A673 (cell line): ENCODE data around the gene TSHZ2. TPM values are rescaled to one million over a fixed set of nuclear protein-coding genes. Genes with fewer than 3 reads are reported as not detected.

Source experiments
- BruUV-seq: library from RNA; stranded (reverse); fragments of 400-500 nt; replicated peaks from 2 replicates; lab custom pipeline; 2021; lab: Mats Ljungman, UMichigan
- CTCF ChIA-PET: fragments of 300-600 bp; sonication (Branson Sonifier 250); formaldehyde crosslinking; loops from one replicate; lab custom pipeline; 2022; ENCODE audit warnings: antibody characterized with exemption; lab: Charles Lee
- POLR2A ChIA-PET: fragments of 300-600 bp; sonication (Branson Sonifier 250); formaldehyde crosslinking; loops from one replicate; lab custom pipeline; 2022; ENCODE audit warnings: antibody characterized with exemption; ENCODE audit not compliant: low non-redundant PET; lab: Charles Lee
- DNase-seq: peaks from one replicate; pipeline ENCODE4 v3.0.0-alpha.2; 2015; ENCODE audit warnings: low spot score
- H3K27ac ChIP-seq: fragments of 200-600 bp; sonication (generic); 2 replicates; pipeline ENCODE4 v1.5.1; 2016; ENCODE audit warnings: mixed run types, low read depth, mild to moderate bottlenecking, mixed read lengths, antibody characterized with exemption, low read length; ENCODE audit not compliant: poor library complexity, severe bottlenecking
- H3K27me3 ChIP-seq: fragments of 200-600 bp; sonication (generic); replicated peaks from 2 replicates; pipeline ENCODE4 v1.6.1; 2017; ENCODE audit warnings: mixed run types, low read depth, mild to moderate bottlenecking, mixed read lengths, antibody characterized with exemption, low read length; ENCODE audit not compliant: insufficient read depth, poor library complexity
- H3K36me3 ChIP-seq: fragments of 200-600 bp; sonication (generic); 2 replicates; pipeline ENCODE4 v1.6.1; 2016; ENCODE audit warnings: mixed run types, mild to moderate bottlenecking, mixed read lengths, antibody characterized with exemption, low read length; ENCODE audit not compliant: insufficient read depth, poor library complexity, severe bottlenecking
- H3K4me1 ChIP-seq: fragments of 200-600 bp; sonication (generic); 2 replicates; pipeline ENCODE4 v1.6.1; 2017; ENCODE audit warnings: mixed run types, mild to moderate bottlenecking, mixed read lengths, antibody characterized with exemption, low read length; ENCODE audit not compliant: insufficient read depth, poor library complexity, severe bottlenecking
- H3K4me3 ChIP-seq: fragments of 200-600 bp; sonication (generic); 2 replicates; pipeline ENCODE4 v1.5.1; 2016; ENCODE audit warnings: low read depth, mixed run types, mild to moderate bottlenecking, mixed read lengths, low read length; ENCODE audit not compliant: poor library complexity, severe bottlenecking
- H3K9me3 ChIP-seq: fragments of 200-600 bp; sonication (generic); 2 replicates; pipeline ENCODE4 v1.6.1; 2016; ENCODE audit warnings: mixed run types, low read depth, mild to moderate bottlenecking, mixed read lengths, antibody characterized with exemption, low read length; ENCODE audit not compliant: poor library complexity, severe bottlenecking
- EZH2 ChIP-seq: fragments of 200-600 bp; sonication (generic); IDR thresholded peaks from 2 replicates; pipeline ENCODE4 v1.6.1; 2017; ENCODE audit warnings: borderline replicate concordance, low read depth, mild to moderate bottlenecking, mixed read lengths, antibody characterized with exemption, low read length; ENCODE audit not compliant: poor library complexity, severe bottlenecking
- intact Hi-C: fragments of 100-400 bp; cut with micrococcal nuclease; formaldehyde crosslinking; loops from one replicate; pipeline ENCODE4 v1.10.0; 2022; ENCODE audit not compliant: unreplicated experiment
- total RNA-seq: library from RNA; stranded (reverse); gene quantifications from 2 replicates; pipeline ENCODE4 v1.2.3, GENCODE V29; 2021
- TF ChIP-seq, protein P1 (sequence below): fragments of 300-800, 200-600 bp; sonication (generic); conservative IDR thresholded peaks from 2 replicates; pipeline ENCODE4 v1.5.1; 2017; ENCODE audit warnings: low read depth, mild to moderate bottlenecking, antibody characterized with exemption, low read length, moderate library complexity, mixed read lengths

The TSHZ2 gene
- total RNA-seq, 1 experiment from 2014 or later, result 4.1 TPM

DNA sequence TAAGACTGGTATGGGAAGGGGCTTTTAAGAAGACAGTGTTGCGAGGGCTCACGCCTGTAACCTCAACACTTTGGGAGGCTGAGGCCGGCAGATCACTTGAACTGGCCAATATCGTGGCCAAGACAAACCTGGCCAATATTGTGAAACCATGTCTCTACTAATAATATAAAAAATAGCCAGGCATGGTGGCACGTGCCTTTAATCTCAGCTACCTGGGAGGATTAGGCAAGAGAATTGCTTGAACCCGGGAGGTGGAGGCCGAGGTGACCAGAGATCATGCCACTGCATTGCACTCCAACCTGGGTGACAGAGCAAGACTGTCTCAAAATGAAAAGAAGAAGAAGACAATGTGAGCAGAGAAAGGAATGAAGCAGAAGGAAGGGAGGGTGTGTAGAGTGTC is 242.2 kb downstream of the TSHZ2 start:
- CTCF ChIA-PET, result no interaction called here
- intact Hi-C loops, result no loop called here
- no peak for TF ChIP-seq EZH2
- TF ChIP-seq, protein P1, sequence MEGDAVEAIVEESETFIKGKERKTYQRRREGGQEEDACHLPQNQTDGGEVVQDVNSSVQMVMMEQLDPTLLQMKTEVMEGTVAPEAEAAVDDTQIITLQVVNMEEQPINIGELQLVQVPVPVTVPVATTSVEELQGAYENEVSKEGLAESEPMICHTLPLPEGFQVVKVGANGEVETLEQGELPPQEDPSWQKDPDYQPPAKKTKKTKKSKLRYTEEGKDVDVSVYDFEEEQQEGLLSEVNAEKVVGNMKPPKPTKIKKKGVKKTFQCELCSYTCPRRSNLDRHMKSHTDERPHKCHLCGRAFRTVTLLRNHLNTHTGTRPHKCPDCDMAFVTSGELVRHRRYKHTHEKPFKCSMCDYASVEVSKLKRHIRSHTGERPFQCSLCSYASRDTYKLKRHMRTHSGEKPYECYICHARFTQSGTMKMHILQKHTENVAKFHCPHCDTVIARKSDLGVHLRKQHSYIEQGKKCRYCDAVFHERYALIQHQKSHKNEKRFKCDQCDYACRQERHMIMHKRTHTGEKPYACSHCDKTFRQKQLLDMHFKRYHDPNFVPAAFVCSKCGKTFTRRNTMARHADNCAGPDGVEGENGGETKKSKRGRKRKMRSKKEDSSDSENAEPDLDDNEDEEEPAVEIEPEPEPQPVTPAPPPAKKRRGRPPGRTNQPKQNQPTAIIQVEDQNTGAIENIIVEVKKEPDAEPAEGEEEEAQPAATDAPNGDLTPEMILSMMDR, result no peak
- no peaks in the 10 kb centered on the region for H3K36me3 ChIP-seq
- H3K9me3 ChIP-seq, result no peaks in the 10 kb centered on the region
- no TSS peak for BruUV-seq
- no peaks in the 10 kb centered on the region for H3K27me3 ChIP-seq
- POLR2A ChIA-PET, result no interaction called here
- peaks cover 21% of the 10 kb centered on the region for H3K4me1 ChIP-seq
- H3K27ac ChIP-seq, result no peak overlapping the region
- no peak overlapping the region for H3K4me3 ChIP-seq
- no peak for DNase-seq

GRCh38 chr20:53215166-53215565 is 243.0 kb downstream of the TSHZ2 start:
- Histone ChIP-seq H3K27me3 (no peaks in the 10 kb centered on the region), H3K4me1 (peaks cover 20% of the 10 kb centered on the region), H3K36me3 (no peaks in the 10 kb centered on the region), H3K9me3 (no peaks in the 10 kb centered on the region), H3K27ac (no peak overlapping the region), H3K4me3 (no peak overlapping the region)
- intact Hi-C loops, result loop anchor here (5.0 kb wide), 1 partner anchor 903 kb away; no protein-coding TSS in a partner anchor
- ChIA-PET CTCF (no interaction called here), POLR2A (no interaction called here)
- TF ChIP-seq, protein P1, result no peak
- TF ChIP-seq EZH2, result no peak
- no peak for DNase-seq
- BruUV-seq, result no TSS peak

DNA sequence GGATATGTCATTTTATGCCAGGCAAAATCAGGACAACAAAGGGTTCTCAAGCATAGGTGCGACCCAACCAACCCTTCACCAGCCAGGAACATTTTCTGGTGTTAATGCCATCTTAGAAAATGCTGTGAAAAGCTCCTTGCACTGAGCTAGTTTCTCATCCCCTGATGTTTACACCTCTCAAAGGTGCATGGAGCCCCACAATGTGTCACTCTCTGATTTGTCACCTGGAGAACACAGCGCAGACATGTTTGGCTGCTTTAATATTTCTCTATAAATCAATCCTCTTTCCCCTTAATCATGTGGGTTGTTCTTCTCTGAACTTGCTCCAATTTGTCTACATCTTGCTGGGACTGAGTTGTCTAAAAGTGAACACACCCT is 244.3 kb downstream of the TSHZ2 start:
- Histone ChIP-seq H3K4me3 (no peak overlapping the region), H3K27ac (no peak overlapping the region), H3K4me1 (peaks cover 8% of the 10 kb centered on the region), H3K27me3 (no peaks in the 10 kb centered on the region), H3K9me3 (no peaks in the 10 kb centered on the region), H3K36me3 (no peaks in the 10 kb centered on the region)
- TF ChIP-seq EZH2, result no peak
- TF ChIP-seq, protein P1, result no peak
- intact Hi-C loops, result loop anchor here (5.0 kb wide), 1 partner anchor 904 kb away; no protein-coding TSS in a partner anchor
- no TSS peak for BruUV-seq
- no peak for DNase-seq
- POLR2A ChIA-PET, result interaction anchor here (0.7 kb wide), 1 partner anchor 20 kb away, joined by 3 read pairs; no protein-coding TSS in a partner anchor
- CTCF ChIA-PET, result interaction anchor here (1.0 kb wide), 1 partner anchor 469 kb away, joined by 3 read pairs; no protein-coding TSS in a partner anchor
